ENCODE measurements around the gene ZNF774. TPM values are rescaled to one million over a fixed set of nuclear protein-coding genes. Genes with fewer than 3 reads are reported as not detected.

ZNF774 gene
- total RNA-seq, 1 donor from 2014 or later, result 8.3 TPM

GRCh38 chr15:90387534-90388461 lies 35.7 kb downstream of the ZNF774 start, which contains the start of gene IQGAP1:
Gene IQGAP1 (plus strand): TSS chr15:90388242. CDS start chr15:90388342, 100 bp downstream.
- peaks cover 37% of the 10 kb centered on the region for H3K4me1 ChIP-seq
- H3K36me3 ChIP-seq, result peaks cover 0 to 14% of the 10 kb centered on the region in 2 donors
- H3K9me3 ChIP-seq, result no peaks in the 10 kb centered on the region
- peak within 1 kb of the TSS; percentile 98 for H3K27ac ChIP-seq
- peak; percentile 98 to 99 for DNase-seq (ENCODE audit: extremely low spot score in 2 of 2)
- TF ChIP-seq POLR2A (IDR thresholded peaks at IDR 0.05) (peak in 1 of 2 donors; percentile 87), CTCF (IDR thresholded peaks at IDR 0.05) (no peak), POLR2AphosphoS5 (IDR thresholded peaks at IDR 0.05; ENCODE audit: insufficient read depth in 1 of 2, low read depth in 1 of 2) (peak; percentile 70 to 89)
- intact Hi-C loops (cut with DNase I), result no loop called here
- no peaks in the 10 kb centered on the region for H3K27me3 ChIP-seq
- H3K4me3 ChIP-seq, result peak within 1 kb of the TSS; percentile 93 to 100

GRCh38 chr15:90388462-90389380 lies 36.6 kb downstream of the ZNF774 start:
- peak in 1 of 2 donors; percentile 50 for TF ChIP-seq POLR2AphosphoS5 (IDR thresholded peaks at IDR 0.05; ENCODE audit: insufficient read depth in 1 of 2, low read depth in 1 of 2)
- no peak for TF ChIP-seq CTCF (IDR thresholded peaks at IDR 0.05)
- TF ChIP-seq POLR2A (IDR thresholded peaks at IDR 0.05), result no peak
- DNase-seq (ENCODE audit: extremely low spot score in 2 of 2), result peak in 1 of 2 donors; percentile 91
- intact Hi-C loops (cut with DNase I), result no loop called here
- H3K4me3 ChIP-seq, result peak overlapping the region; percentile 93 to 100
- H3K27ac ChIP-seq, result peak overlapping the region; percentile 98
- H3K27me3 ChIP-seq, result no peaks in the 10 kb centered on the region
- H3K9me3 ChIP-seq, result no peaks in the 10 kb centered on the region
- peaks cover 46% of the 10 kb centered on the region for H3K4me1 ChIP-seq
- peaks cover 0 to 14% of the 10 kb centered on the region in 2 donors for H3K36me3 ChIP-seq

GRCh38 chr15:90389513-90389912 lies 37.4 kb downstream of the ZNF774 start:
- Histone ChIP-seq H3K4me3 (peak overlapping the region; percentile 93 to 100), H3K4me1 (peaks cover 54% of the 10 kb centered on the region), H3K27ac (peak overlapping the region; percentile 98), H3K9me3 (no peaks in the 10 kb centered on the region), H3K27me3 (no peaks in the 10 kb centered on the region), H3K36me3 (peaks cover 0 to 14% of the 10 kb centered on the region in 2 donors)
- no peak for DNase-seq (ENCODE audit: extremely low spot score in 2 of 2)
- TF ChIP-seq POLR2AphosphoS5 (IDR thresholded peaks at IDR 0.05; ENCODE audit: insufficient read depth in 1 of 2, low read depth in 1 of 2), result no peak
- TF ChIP-seq CTCF (IDR thresholded peaks at IDR 0.05), result no peak
- TF ChIP-seq POLR2A (IDR thresholded peaks at IDR 0.05), result no peak
- intact Hi-C loops (cut with DNase I), result no loop called here

GRCh38 chr15:90393040-90393439 lies 41.0 kb downstream of the ZNF774 start:
- no peaks in the 10 kb centered on the region for H3K27me3 ChIP-seq
- peak overlapping the region; percentile 33 for H3K27ac ChIP-seq
- DNase-seq (ENCODE audit: extremely low spot score in 2 of 2), result no peak
- no peak for TF ChIP-seq POLR2AphosphoS5 (IDR thresholded peaks at IDR 0.05; ENCODE audit: insufficient read depth in 1 of 2, low read depth in 1 of 2)
- no peak for TF ChIP-seq POLR2A (IDR thresholded peaks at IDR 0.05)
- TF ChIP-seq CTCF (IDR thresholded peaks at IDR 0.05), result no peak
- H3K4me3 ChIP-seq, result no peak overlapping the region
- peaks cover 88% of the 10 kb centered on the region for H3K4me1 ChIP-seq
- intact Hi-C loops (cut with DNase I), result no loop called here
- H3K36me3 ChIP-seq, result peaks cover 0 to 14% of the 10 kb centered on the region in 2 donors
- H3K9me3 ChIP-seq, result no peaks in the 10 kb centered on the region
